ENCODE data around the gene CFAP91. TPM values are rescaled to one million over a fixed set of nuclear protein-coding genes. Genes with fewer than 3 reads are reported as not detected.

Gene CFAP91
- total and polyA plus RNA-seq, 9 of the 15 experiments (the other 6 are each of a cell fraction or from before 2014, with no cell fraction given), result not detected

DNA sequence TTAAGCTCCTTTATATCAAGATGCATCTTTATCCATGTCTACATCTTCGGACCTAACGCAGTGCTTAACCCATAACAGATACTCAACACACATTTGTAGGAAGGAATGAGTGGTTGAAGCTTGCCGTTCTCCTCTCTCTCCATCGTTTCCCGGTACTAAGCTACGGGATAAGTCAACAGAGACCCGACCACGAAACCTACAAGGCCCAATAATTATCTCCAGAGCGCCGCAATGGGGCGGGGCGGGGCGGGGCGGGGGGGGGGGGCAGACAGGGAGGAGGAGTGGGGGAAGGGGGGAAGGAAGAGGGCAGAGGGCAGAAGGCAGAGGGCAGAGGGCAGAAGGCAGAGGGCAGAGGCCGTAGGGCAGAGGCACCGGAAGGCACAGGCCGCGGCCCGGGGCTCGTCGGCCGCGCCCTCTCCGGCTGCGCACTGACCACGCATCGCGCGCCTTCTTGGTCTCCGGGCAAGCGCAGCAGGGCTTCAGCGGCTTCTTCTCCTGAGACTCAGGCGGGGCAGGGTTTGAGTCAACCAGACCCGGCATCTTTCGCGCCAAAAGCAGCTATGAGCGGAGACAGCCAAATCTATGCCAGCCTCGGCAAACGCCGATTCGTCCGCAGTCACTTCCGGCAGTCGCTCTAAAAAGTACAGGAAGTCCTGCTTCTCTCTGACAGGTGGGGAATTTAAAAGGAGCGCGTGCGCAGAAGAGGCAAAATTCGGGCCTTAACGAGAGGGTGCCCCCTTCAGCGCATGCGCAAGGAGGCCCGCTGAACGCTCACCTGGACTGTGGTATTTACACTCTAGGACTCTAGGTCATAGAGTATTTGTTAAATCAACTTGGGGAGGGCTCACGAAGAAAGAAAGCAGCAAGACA lies 25.8 kb upstream of the CFAP91 start, which contains the start of gene COX17 (continued):
- TF ChIP-seq, protein P1, sequence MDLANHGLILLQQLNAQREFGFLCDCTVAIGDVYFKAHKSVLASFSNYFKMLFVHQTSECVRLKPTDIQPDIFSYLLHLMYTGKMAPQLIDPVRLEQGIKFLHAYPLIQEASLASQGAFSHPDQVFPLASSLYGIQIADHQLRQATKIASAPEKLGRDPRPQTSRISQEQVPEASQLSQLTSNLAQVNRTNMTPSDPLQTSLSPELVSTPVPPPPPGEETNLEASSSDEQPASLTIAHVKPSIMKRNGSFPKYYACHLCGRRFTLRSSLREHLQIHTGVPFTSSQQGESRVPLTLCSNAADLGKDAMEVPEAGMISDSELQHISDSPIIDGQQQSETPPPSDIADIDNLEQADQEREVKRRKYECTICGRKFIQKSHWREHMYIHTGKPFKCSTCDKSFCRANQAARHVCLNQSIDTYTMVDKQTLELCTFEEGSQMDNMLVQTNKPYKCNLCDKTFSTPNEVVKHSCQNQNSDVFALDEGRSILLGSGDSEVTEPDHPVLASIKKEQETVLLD (IDR thresholded peaks at IDR 0.05), result peak; percentile 98
- TF ChIP-seq NR2C2 (CRISPR knock-in tag; IDR thresholded peaks at IDR 0.05), result peak; percentile 98
- peak; percentile 100 for TF ChIP-seq NR2C2 (tag; IDR thresholded peaks at IDR 0.05)
- no peak for TF ChIP-seq KAT7 (CRISPR knock-in tag; IDR thresholded peaks at IDR 0.05; ENCODE audit: borderline replicate concordance)
- peak; percentile 83; the same call in 1 of the 2 replicates for TF ChIP-seq LCOR (CRISPR knock-in tag; IDR thresholded peaks at IDR 0.05)
- no peak for TF ChIP-seq ZNF184 (CRISPR knock-in tag; IDR thresholded peaks at IDR 0.05)
- peak; percentile 92 for TF ChIP-seq CXXC5 (CRISPR knock-in tag; IDR thresholded peaks at IDR 0.05)
- TF ChIP-seq CBX8 (IDR thresholded peaks at IDR 0.05; ENCODE audit: borderline replicate concordance, extremely low read depth, low read depth, low read length, poor library complexity, severe bottlenecking), result no peak
- peak; percentile 91 for TF ChIP-seq ELF1 (tag; IDR thresholded peaks at IDR 0.05)
- TF ChIP-seq, protein P2, sequence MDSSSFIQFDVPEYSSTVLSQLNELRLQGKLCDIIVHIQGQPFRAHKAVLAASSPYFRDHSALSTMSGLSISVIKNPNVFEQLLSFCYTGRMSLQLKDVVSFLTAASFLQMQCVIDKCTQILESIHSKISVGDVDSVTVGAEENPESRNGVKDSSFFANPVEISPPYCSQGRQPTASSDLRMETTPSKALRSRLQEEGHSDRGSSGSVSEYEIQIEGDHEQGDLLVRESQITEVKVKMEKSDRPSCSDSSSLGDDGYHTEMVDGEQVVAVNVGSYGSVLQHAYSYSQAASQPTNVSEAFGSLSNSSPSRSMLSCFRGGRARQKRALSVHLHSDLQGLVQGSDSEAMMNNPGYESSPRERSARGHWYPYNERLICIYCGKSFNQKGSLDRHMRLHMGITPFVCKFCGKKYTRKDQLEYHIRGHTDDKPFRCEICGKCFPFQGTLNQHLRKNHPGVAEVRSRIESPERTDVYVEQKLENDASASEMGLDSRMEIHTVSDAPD (CRISPR knock-in tag; IDR thresholded peaks at IDR 0.05), result no peak
- TF ChIP-seq ZBTB17 (CRISPR knock-in tag; IDR thresholded peaks at IDR 0.05), result peak; percentile 75; the same call in 1 of the 2 replicates
- TF ChIP-seq, protein P3, sequence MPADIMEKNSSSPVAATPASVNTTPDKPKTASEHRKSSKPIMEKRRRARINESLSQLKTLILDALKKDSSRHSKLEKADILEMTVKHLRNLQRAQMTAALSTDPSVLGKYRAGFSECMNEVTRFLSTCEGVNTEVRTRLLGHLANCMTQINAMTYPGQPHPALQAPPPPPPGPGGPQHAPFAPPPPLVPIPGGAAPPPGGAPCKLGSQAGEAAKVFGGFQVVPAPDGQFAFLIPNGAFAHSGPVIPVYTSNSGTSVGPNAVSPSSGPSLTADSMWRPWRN (IDR thresholded peaks at IDR 0.05; ENCODE audit: low read depth), result no peak
- TF ChIP-seq BRF1 (IDR thresholded peaks at IDR 0.05; ENCODE audit: borderline replicate concordance, extremely low read depth, insufficient read length), result no peak
- no peak for TF ChIP-seq BACH1 (tag; IDR thresholded peaks at IDR 0.05)
- TF ChIP-seq PHF8 (IDR thresholded peaks at IDR 0.05; ENCODE audit: borderline replicate concordance, low read length), result peak; percentile 78
- TF ChIP-seq, protein P4, sequence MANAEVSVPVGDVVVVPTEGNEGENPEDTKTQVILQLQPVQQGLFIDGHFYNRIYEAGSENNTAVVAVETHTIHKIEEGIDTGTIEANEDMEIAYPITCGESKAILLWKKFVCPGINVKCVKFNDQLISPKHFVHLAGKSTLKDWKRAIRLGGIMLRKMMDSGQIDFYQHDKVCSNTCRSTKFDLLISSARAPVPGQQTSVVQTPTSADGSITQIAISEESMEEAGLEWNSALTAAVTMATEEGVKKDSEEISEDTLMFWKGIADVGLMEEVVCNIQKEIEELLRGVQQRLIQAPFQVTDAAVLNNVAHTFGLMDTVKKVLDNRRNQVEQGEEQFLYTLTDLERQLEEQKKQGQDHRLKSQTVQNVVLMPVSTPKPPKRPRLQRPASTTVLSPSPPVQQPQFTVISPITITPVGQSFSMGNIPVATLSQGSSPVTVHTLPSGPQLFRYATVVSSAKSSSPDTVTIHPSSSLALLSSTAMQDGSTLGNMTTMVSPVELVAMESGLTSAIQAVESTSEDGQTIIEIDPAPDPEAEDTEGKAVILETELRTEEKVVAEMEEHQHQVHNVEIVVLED (CRISPR knock-in tag; IDR thresholded peaks at IDR 0.05), result peak; percentile 37; the same call in 1 of the 2 replicates
- no peak for TF ChIP-seq TCF7L2 (IDR thresholded peaks at IDR 0.05; ENCODE audit: low read depth, low read length)
- no peak for TF ChIP-seq RBM17 (IDR thresholded peaks at IDR 0.05; ENCODE audit: borderline replicate concordance, low read depth, low read length)
- no peak for TF ChIP-seq RHOXF2B (CRISPR knock-in tag; conservative IDR thresholded peaks at IDR 0.05)
